HG03064 (cell line): Measurements from ENCODE around the gene KIAA0232.
"Not testable (repeated sequence)": the region's sequence is repeated elsewhere in the genome, so short reads cannot be mapped to it uniquely, and the experiment has no call there.

Source experiments
- ATAC-seq: cut with Tn5 transposase; IDR thresholded peaks from one replicate; pipeline ENCODE4 v1.9.1; 2021; ENCODE audit warnings: low read depth; ENCODE audit not compliant: unreplicated experiment

Gene KIAA0232

GRCh38 chr4:6804082-6804752 is 21.7 kb downstream of the KIAA0232 start:
- no peak for ATAC-seq

GRCh38 chr4:6806924-6807626 is 24.5 kb downstream of the KIAA0232 start:
- ATAC-seq = no peak

- ATAC-seq = no peak
Measured at GRCh38 chr4:6808259-6808658, 25.7 kb downstream of the KIAA0232 start.

GRCh38 chr4:6811165-6811564 is 28.6 kb downstream of the KIAA0232 start:
- no peak for ATAC-seq

- ATAC-seq = no peak
Measured at GRCh38 chr4:6812766-6813165, 30.2 kb downstream of the KIAA0232 start.

GRCh38 chr4:6813725-6814124 is 31.2 kb downstream of the KIAA0232 start:
- no peak for ATAC-seq

GRCh38 chr4:6815029-6815836 is 32.7 kb downstream of the KIAA0232 start:
- no peak for ATAC-seq

- ATAC-seq = no peak
Measured at GRCh38 chr4:6819295-6819694, 36.8 kb downstream of the KIAA0232 start.

GRCh38 chr4:6820695-6821094 is 38.2 kb downstream of the KIAA0232 start:
- no peak for ATAC-seq

GRCh38 chr4:6824071-6824470 is 41.5 kb downstream of the KIAA0232 start:
- no peak for ATAC-seq

GRCh38 chr4:6824772-6825402 is 42.4 kb downstream of the KIAA0232 start:
- ATAC-seq = no peak

- no peak for ATAC-seq
Measured at GRCh38 chr4:6825403-6825802, 42.9 kb downstream of the KIAA0232 start.

GRCh38 chr4:6826781-6827508 is 44.4 kb downstream of the KIAA0232 start:
- no peak for ATAC-seq

- ATAC-seq = no peak
Measured at GRCh38 chr4:6829086-6829485, 46.6 kb downstream of the KIAA0232 start.

- ATAC-seq = no peak
Measured at GRCh38 chr4:6834867-6835266, 52.3 kb downstream of the KIAA0232 start.

- ATAC-seq = not testable (repeated sequence)
Measured at GRCh38 chr4:6835616-6836015, 53.1 kb downstream of the KIAA0232 start.

- ATAC-seq = not testable (repeated sequence)
Measured at GRCh38 chr4:6837106-6837505, 54.6 kb downstream of the KIAA0232 start.

- no peak for ATAC-seq
Measured at GRCh38 chr4:6839579-6839978, 57.1 kb downstream of the KIAA0232 start.

GRCh38 chr4:6840062-6840976 is 57.8 kb downstream of the KIAA0232 start:
- ATAC-seq = no peak
